ENCODE data around the gene HGFAC. TPM values are rescaled to one million over a fixed set of nuclear protein-coding genes. Genes with fewer than 3 reads are reported as not detected.

The HGFAC gene
- total RNA-seq, 3 donors from 2014 or later (not counting 1 experiment from before 2014, with no cell fraction given), result 0.43 to 0.54 TPM; not detected in 1

GRCh38 chr4:3436798-3437581 is 4.8 kb upstream of the HGFAC start:
- ATAC-seq, result no peak
- WGBS (ENCODE audit: insufficient coverage), result 89% methylated on average over 19 of the region's 19 CpGs
- Histone ChIP-seq H3K36me3 (ENCODE audit: control insufficient read depth, insufficient read depth, low read length) (no peaks in the 10 kb centered on the region), H3K9me3 (ENCODE audit: control insufficient read depth, insufficient read depth, low read length) (no peaks in the 10 kb centered on the region), H3K4me1 (ENCODE audit: control insufficient read depth, insufficient read depth, low read length) (no peaks in the 10 kb centered on the region), H3K27ac (ENCODE audit: low read length) (no peak overlapping the region), H3K4me3 (ENCODE audit: low read length) (no peak overlapping the region), H3K27me3 (ENCODE audit: control insufficient read depth, insufficient read depth, low read length) (no peaks in the 10 kb centered on the region)
- H3K9me3 Mint-ChIP-seq, result no peaks in the 10 kb centered on the region
- no peak for DNase-seq
- no peaks in the 10 kb centered on the region for H3K36me3 Mint-ChIP-seq
- H3K27ac Mint-ChIP-seq, result no peak overlapping the region
- TF ChIP-seq CTCF (IDR thresholded peaks at IDR 0.05), result no peak
- no peaks in the 10 kb centered on the region for H3K4me1 Mint-ChIP-seq
- intact Hi-C loops (cut with micrococcal nuclease), result no loop called here
- no peak overlapping the region for H3K4me3 Mint-ChIP-seq
- H3K27me3 Mint-ChIP-seq (ENCODE audit: low read depth in 2 of 2), result no peaks in the 10 kb centered on the region

GRCh38 chr4:3437582-3437936 is 4.2 kb upstream of the HGFAC start:
- intact Hi-C loops (cut with micrococcal nuclease), result no loop called here
- TF ChIP-seq CTCF (IDR thresholded peaks at IDR 0.05), result no peak
- H3K27me3 Mint-ChIP-seq (ENCODE audit: low read depth in 2 of 2), result no peaks in the 10 kb centered on the region
- ATAC-seq (no peak), DNase-seq (no peak)
- 93% methylated on average over 9 of the region's 9 CpGs for WGBS (ENCODE audit: insufficient coverage)
- Histone ChIP-seq H3K36me3 (ENCODE audit: control insufficient read depth, insufficient read depth, low read length) (no peaks in the 10 kb centered on the region), H3K27me3 (ENCODE audit: control insufficient read depth, insufficient read depth, low read length) (no peaks in the 10 kb centered on the region), H3K4me1 (ENCODE audit: control insufficient read depth, insufficient read depth, low read length) (no peaks in the 10 kb centered on the region), H3K4me3 (ENCODE audit: low read length) (no peak overlapping the region), H3K9me3 (ENCODE audit: control insufficient read depth, insufficient read depth, low read length) (no peaks in the 10 kb centered on the region), H3K27ac (ENCODE audit: low read length) (no peak overlapping the region)
- H3K4me1 Mint-ChIP-seq, result no peaks in the 10 kb centered on the region
- no peaks in the 10 kb centered on the region for H3K36me3 Mint-ChIP-seq
- H3K27ac Mint-ChIP-seq, result no peak overlapping the region
- H3K4me3 Mint-ChIP-seq, result no peak overlapping the region
- H3K9me3 Mint-ChIP-seq, result no peaks in the 10 kb centered on the region

GRCh38 chr4:3437998-3438846 is 3.5 kb upstream of the HGFAC start:
- H3K4me3 Mint-ChIP-seq, result no peak overlapping the region
- no peak for ATAC-seq
- H3K36me3 Mint-ChIP-seq, result no peaks in the 10 kb centered on the region

More at GRCh38 chr4:3437998-3438846, 3.5 kb upstream of the HGFAC start:
- 88% methylated on average over 28 of the region's 28 CpGs for WGBS (ENCODE audit: insufficient coverage)
- no peak for DNase-seq
- no peaks in the 10 kb centered on the region for H3K27me3 ChIP-seq (ENCODE audit: control insufficient read depth, insufficient read depth, low read length)
- no peak overlapping the region for H3K27ac ChIP-seq (ENCODE audit: low read length)
- no peaks in the 10 kb centered on the region for H3K9me3 ChIP-seq (ENCODE audit: control insufficient read depth, insufficient read depth, low read length)
- H3K4me3 ChIP-seq (ENCODE audit: low read length), result no peak overlapping the region
- H3K27me3 Mint-ChIP-seq (ENCODE audit: low read depth in 2 of 2), result no peaks in the 10 kb centered on the region
- intact Hi-C loops (cut with micrococcal nuclease), result no loop called here
- H3K27ac Mint-ChIP-seq, result no peak overlapping the region
- no peaks in the 10 kb centered on the region for H3K36me3 ChIP-seq (ENCODE audit: control insufficient read depth, insufficient read depth, low read length)
- H3K4me1 Mint-ChIP-seq, result no peaks in the 10 kb centered on the region
- TF ChIP-seq CTCF (IDR thresholded peaks at IDR 0.05), result no peak
- no peaks in the 10 kb centered on the region for H3K9me3 Mint-ChIP-seq
- peaks cover 6% of the 10 kb centered on the region for H3K4me1 ChIP-seq (ENCODE audit: control insufficient read depth, insufficient read depth, low read length)

Measured in natural killer cell (primary cell).